HCT116 (cell line): ENCODE data around the gene WFDC1. TPM values are rescaled to one million over a fixed set of nuclear protein-coding genes. Genes with fewer than 3 reads are reported as not detected.
A peak's percentile ranks its signal among the peaks of the same experiment; 100 is the strongest.

Experiments
- ATAC-seq: fragments of 200-7000 bp; cut with Tn5 transposase; 2 replicates; pipeline ENCODE4 v1.9.1; 2020; ENCODE audit warnings: mild to moderate bottlenecking, moderate library complexity
- BruUV-seq: library from RNA; stranded (reverse); fragments of 400-500 nt; replicated peaks from 2 replicates; lab custom pipeline; 2021; lab: Mats Ljungman, UMichigan
- CTCF ChIA-PET: fragments of 300-600 bp; sonication (Branson Sonifier 250); formaldehyde crosslinking; loops from one replicate; lab custom pipeline; 2021; ENCODE audit warnings: antibody characterized with exemption; lab: Charles Lee
- POLR2A ChIA-PET: fragments of 300-600, 350-600 bp; sonication (Branson Sonifier 250); formaldehyde crosslinking; loops from one replicate; lab custom pipeline; 2021; ENCODE audit warnings: antibody characterized with exemption; lab: Charles Lee
- RAD21 ChIA-PET, 2 experiments: fragments of 300-600 bp; sonication (Branson Sonifier 250); formaldehyde crosslinking; loops; one replicate each; lab custom pipeline; 2023; ENCODE audit warnings: low total read pairs in 2 of 2; ENCODE audit not compliant: uncharacterized antibody in 2 of 2, unreplicated experiment in 2 of 2, low non-redundant PET in 1 of 2; lab: Charles Lee
- DNase-seq: peaks from one replicate; pipeline ENCODE4 v3.0.0-alpha.2; 2010; ENCODE audit warnings: low read depth, low spot score
- H2AFZ ChIP-seq: fragments of 200-600 bp; shearing (Covaris generic), sonication (generic); 2 replicates; pipeline ENCODE4 v1.6.1; 2017; ENCODE audit warnings: low read depth, mixed run types, mixed read lengths, antibody characterized with exemption, low read length; ENCODE audit not compliant: poor library complexity, severe bottlenecking
- H3K27ac ChIP-seq: 2 replicates; pipeline ENCODE4 v1.5.1; 2012; ENCODE audit warnings: low read depth, low read length
- H3K27me3 ChIP-seq: fragments of 200-600 bp; sonication (generic); 2 replicates; pipeline ENCODE4 v1.6.1; 2016; ENCODE audit warnings: mixed run types, low read length, mixed read lengths; ENCODE audit not compliant: insufficient read depth
- H3K36me3 ChIP-seq, 2 experiments: fragments of 200-500 bp in 1 of 2; fragments of 200-600 bp in 1 of 2; sonication (Bioruptor generic) in 1 of 2; sonication (generic) in 1 of 2; 2 replicates each; pipeline versions ENCODE4 v1.5.1 to v1.6.1; 2014 to 2016; ENCODE audit warnings: low read length in 2 of 2, inconsistent platforms in 1 of 2, mixed read lengths in 1 of 2, mixed run types in 1 of 2; ENCODE audit not compliant: insufficient read depth in 2 of 2, control insufficient read depth in 1 of 2
- H3K4me1 ChIP-seq, 2 experiments: fragments of 200-600 bp in 1 of 2; sonication (generic) in 1 of 2; 2 replicates each; pipeline versions ENCODE4 v1.5.1 to v1.6.1; 2012 to 2017; ENCODE audit warnings: low read length in 2 of 2, inconsistent platforms in 1 of 2, mild to moderate bottlenecking in 1 of 2, mixed read lengths in 1 of 2, mixed run types in 1 of 2, moderate library complexity in 1 of 2; ENCODE audit not compliant: insufficient read depth in 2 of 2, control insufficient read depth in 1 of 2
- H3K4me2 ChIP-seq: fragments of 200-600 bp; sonication (generic); 2 replicates; pipeline ENCODE4 v1.6.1; 2017; ENCODE audit warnings: mixed run types, low read length, mixed read lengths
- H3K4me3 ChIP-seq, 2 experiments: fragments of 200-600 bp in 1 of 2; sonication (generic) in 1 of 2; replicated peaks in 1 of 2; 2 replicates each; pipeline ENCODE4 v1.5.1; 2011 to 2016; ENCODE audit warnings: low read length in 2 of 2, control low read depth in 1 of 2, low read depth in 1 of 2, mild to moderate bottlenecking in 1 of 2, mixed read lengths in 1 of 2, mixed run types in 1 of 2
- H3K79me2 ChIP-seq: fragments of 200-600 bp; sonication (generic); 2 replicates; pipeline ENCODE4 v1.6.1; 2017; ENCODE audit warnings: mild to moderate bottlenecking, mixed run types, low read length, moderate library complexity, mixed read lengths; ENCODE audit not compliant: insufficient read depth
- H3K9ac ChIP-seq: fragments of 200-600 bp; sonication (generic); 2 replicates; pipeline ENCODE4 v1.6.1; 2016; ENCODE audit warnings: low read length, mixed read lengths
- H3K9me2 ChIP-seq: fragments of 200-600 bp; sonication (generic), shearing (Covaris generic); 2 replicates; pipeline ENCODE4 v1.6.1; 2017; ENCODE audit warnings: mixed run types, mild to moderate bottlenecking, moderate library complexity; ENCODE audit not compliant: insufficient read depth
- H3K9me3 ChIP-seq, 2 experiments: fragments of 200-500 bp in 1 of 2; fragments of 200-600 bp in 1 of 2; sonication (Bioruptor generic) in 1 of 2; sonication (generic) in 1 of 2; 2 replicates each; pipeline ENCODE4 v1.6.1; 2014 to 2017; ENCODE audit warnings: low read length in 2 of 2, mixed read lengths in 2 of 2, inconsistent platforms in 1 of 2, low read depth in 1 of 2, mild to moderate bottlenecking in 1 of 2, mixed run types in 1 of 2, moderate library complexity in 1 of 2; ENCODE audit not compliant: control insufficient read depth in 1 of 2, insufficient read depth in 1 of 2
- H4K20me1 ChIP-seq: fragments of 200-600 bp; sonication (generic), shearing (Covaris generic); 2 replicates; pipeline ENCODE4 v1.6.1; 2017; ENCODE audit warnings: mixed run types, mild to moderate bottlenecking, moderate library complexity; ENCODE audit not compliant: insufficient read depth
- CTCF ChIP-seq, 3 experiments: fragments of 200-600 bp in 1 of 3; sonication (generic) in 1 of 3; IDR thresholded peaks in 2 of 3; conservative IDR thresholded peaks in 1 of 3; 2 replicates each; pipeline ENCODE4 v1.5.1; 2012 to 2017; ENCODE audit warnings: low read depth in 2 of 3, low read length in 2 of 3, antibody characterized with exemption in 1 of 3, borderline replicate concordance in 1 of 3, control low read depth in 1 of 3, mild to moderate bottlenecking in 1 of 3, mixed read lengths in 1 of 3, mixed run types in 1 of 3, moderate library complexity in 1 of 3; ENCODE audit not compliant: insufficient read depth in 1 of 3
- EZH2 ChIP-seq: fragments of 200-600 bp; sonication (generic); IDR thresholded peaks from 2 replicates; pipeline ENCODE4 v1.6.1; 2017; ENCODE audit warnings: antibody characterized with exemption, mixed run types
- EZH2phosphoT487 ChIP-seq: fragments of 200-600 bp; IDR thresholded peaks from 2 replicates; pipeline ENCODE4 v1.6.1; 2018; ENCODE audit warnings: antibody characterized with exemption, borderline replicate concordance
- JUND ChIP-seq: IDR thresholded peaks from 2 replicates; pipeline ENCODE4 v1.6.1; 2012
- RAD21 ChIP-seq: IDR thresholded peaks from 2 replicates; pipeline ENCODE4 v1.6.1; 2012; ENCODE audit warnings: low read depth, mild to moderate bottlenecking
- SP1 ChIP-seq: IDR thresholded peaks from 2 replicates; pipeline ENCODE4 v1.6.1; 2012; ENCODE audit warnings: low read depth
- TCF7L2 ChIP-seq: IDR thresholded peaks from 2 replicates; pipeline ENCODE4 v1.7.0; 2011; ENCODE audit warnings: borderline replicate concordance, inconsistent platforms; ENCODE audit not compliant: insufficient read depth, insufficient read length; ENCODE audit errors: extremely low read depth
- ZBTB33 ChIP-seq: IDR thresholded peaks from 2 replicates; pipeline ENCODE4 v1.6.1; 2011; ENCODE audit warnings: mild to moderate bottlenecking, low read length, moderate library complexity; ENCODE audit not compliant: insufficient replicate concordance; ENCODE audit errors: extremely low read depth
- ZNF274 ChIP-seq: fragments of 200-500 bp; sonication (Bioruptor generic); IDR thresholded peaks from 2 replicates; pipeline ENCODE4 v1.6.1; 2014; ENCODE audit warnings: mild to moderate bottlenecking, low read depth, low read length, inconsistent platforms
- intact Hi-C: fragments of 100-400 bp; cut with micrococcal nuclease; formaldehyde crosslinking; loops from 2 replicates; pipeline ENCODE4 v1.10.0; 2022
- total RNA-seq: library from RNA; stranded (reverse); gene quantifications from one replicate; pipeline ENCODE4 v1.2.1, GENCODE V29; 2021; ENCODE audit not compliant: unreplicated experiment

The WFDC1 gene
- total RNA-seq, 1 experiment from 2014 or later, result 0.42 TPM

- Histone ChIP-seq H3K9ac (no peak overlapping the region), H3K4me2 (no peak overlapping the region), H3K36me3 (no peaks in the 10 kb centered on the region), H3K4me1 (peaks cover 6 to 15% of the 10 kb centered on the region in 2 experiments; a peak in 3 of 4 replicates), H3K27ac (no peak overlapping the region), H3K9me2 (no peaks in the 10 kb centered on the region), H4K20me1 (no peaks in the 10 kb centered on the region), H3K4me3 (no peak overlapping the region), H3K9me3 (peaks cover 0 to 8% of the 10 kb centered on the region in 2 experiments; a peak in 1 of 4 replicates), H3K79me2 (no peaks in the 10 kb centered on the region)
- ATAC-seq, result no peak
- DNase-seq, result no peak
- intact Hi-C loops, result no loop called here
- CTCF ChIA-PET, result no interaction called here
- BruUV-seq, result no TSS peak
- RAD21 ChIA-PET, result no interaction called here
- POLR2A ChIA-PET, result no interaction called here
- no peak for TF ChIP-seq ZBTB33
- TF ChIP-seq SP1, result no peak
- no peak for TF ChIP-seq ZNF274
- no peak for TF ChIP-seq EZH2
- TF ChIP-seq JUND, result no peak
- TF ChIP-seq TCF7L2, result no peak
- no peak for TF ChIP-seq RAD21
- TF ChIP-seq, all 23 proteins: peak for 0
- Histone ChIP-seq H3K27me3 (no peaks in the 10 kb centered on the region), H2AFZ (no peak overlapping the region)
These were observed 20.1 kb downstream of the WFDC1 start for GRCh38 chr16:84314814-84315213.

GRCh38 chr16:84315422-84315821 is 20.7 kb downstream of the WFDC1 start:
- Histone ChIP-seq H3K4me2 (no peak overlapping the region), H3K4me3 (no peak overlapping the region), H3K4me1 (peaks cover 6 to 15% of the 10 kb centered on the region in 2 experiments; a peak in 3 of 4 replicates), H3K79me2 (no peaks in the 10 kb centered on the region), H3K9me2 (no peaks in the 10 kb centered on the region), H4K20me1 (no peaks in the 10 kb centered on the region), H3K27me3 (no peaks in the 10 kb centered on the region), H3K36me3 (no peaks in the 10 kb centered on the region), H3K27ac (no peak overlapping the region), H3K9me3 (peaks cover 0 to 8% of the 10 kb centered on the region in 2 experiments; a peak in 1 of 4 replicates), H3K9ac (no peak overlapping the region), H2AFZ (no peak overlapping the region)
- BruUV-seq, result no TSS peak
- ChIA-PET RAD21 (no interaction called here), CTCF (no interaction called here), POLR2A (no interaction called here)
- ATAC-seq, result no peak
- no peak for DNase-seq
- intact Hi-C loops, result no loop called here
- TF ChIP-seq CTCF (IDR thresholded peaks at IDR 0.05 in 2 of 3, conservative IDR thresholded peaks at IDR 0.05 in 1 of 3; ENCODE audit: borderline replicate concordance in 1 of 3, insufficient read depth in 1 of 3, low read depth in 2 of 3, low read length in 2 of 3) (0 out of 6 replicates have a peak, but pooled peaks of 1 of the 3 experiments have one; percentile 8), EZH2phosphoT487 (no peak)
